NCI-H1092 (cell line): ENCODE measurements around the gene SCAPER.

Experiments
- DNase-seq: peaks from one replicate; lab custom pipeline; 2025; lab: John Stamatoyannopoulos, UW

SCAPER gene

DNA sequence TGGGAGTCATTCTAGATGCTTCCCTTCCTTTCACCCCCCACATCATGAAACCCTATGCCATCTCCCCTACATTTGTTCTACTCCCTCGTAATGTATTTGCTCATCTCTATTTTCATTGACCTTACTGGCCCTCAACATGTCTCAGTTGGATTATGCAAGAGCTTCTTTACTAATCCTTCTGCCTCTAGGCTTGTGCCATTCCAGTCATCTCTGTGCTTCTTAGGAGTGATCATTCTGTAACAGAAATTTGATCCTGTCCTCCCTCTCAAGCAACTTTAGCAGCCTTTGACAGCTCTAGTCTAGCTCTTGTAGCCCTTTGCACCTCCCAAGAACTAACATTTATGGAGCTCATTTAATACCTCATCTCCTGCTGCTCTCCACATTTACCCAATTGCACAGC is 503.9 kb downstream of the SCAPER start:
- no peak for DNase-seq

- peak; percentile 84 for DNase-seq
Measured at GRCh38 chr15:76398317-76399104, 506.6 kb downstream of the SCAPER start.

- DNase-seq = peak; percentile 73
Measured at GRCh38 chr15:76393614-76394013, 511.5 kb downstream of the SCAPER start.

DNA sequence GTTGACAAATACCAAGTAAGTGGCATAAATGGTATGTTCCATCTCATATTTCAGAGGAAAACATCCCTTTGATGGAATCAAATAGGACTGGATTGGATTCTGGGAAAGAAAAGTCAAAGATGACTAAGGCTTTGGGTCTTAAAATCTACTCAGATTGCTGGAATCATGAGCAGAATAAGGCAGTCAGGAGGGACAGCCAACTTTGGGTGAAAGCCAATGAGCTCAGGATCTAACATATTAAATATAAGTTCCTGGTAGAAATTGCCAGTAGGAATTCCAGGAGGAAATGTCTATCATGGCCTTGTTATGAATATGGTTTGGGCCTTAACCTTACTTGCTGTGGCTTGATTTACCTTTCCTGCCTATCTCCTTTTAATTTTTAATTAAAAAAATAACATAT is 513.3 kb downstream of the SCAPER start:
- no peak for DNase-seq

- no peak for DNase-seq
Measured at GRCh38 chr15:76391309-76391708, 513.8 kb downstream of the SCAPER start.

DNA sequence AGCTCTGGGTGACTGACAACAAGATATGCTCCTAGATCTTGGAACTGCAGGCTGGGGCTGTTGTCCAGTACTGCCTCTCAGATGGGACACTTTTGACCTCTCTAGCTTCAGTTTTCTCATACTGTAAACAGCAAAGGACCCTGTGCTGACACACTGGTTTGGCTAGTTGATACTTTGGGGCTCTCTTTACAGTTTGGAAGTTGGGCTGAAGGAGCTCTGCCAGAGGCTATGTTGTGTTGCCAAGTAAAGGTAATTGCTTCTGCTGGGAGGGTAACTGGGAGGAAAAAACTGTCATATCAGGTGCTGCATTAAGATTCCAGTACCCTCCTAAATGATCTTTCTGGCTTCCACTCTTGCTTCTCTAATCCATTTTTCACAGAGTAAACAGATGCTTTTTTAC is 514.6 kb downstream of the SCAPER start:
- DNase-seq = no peak

DNA sequence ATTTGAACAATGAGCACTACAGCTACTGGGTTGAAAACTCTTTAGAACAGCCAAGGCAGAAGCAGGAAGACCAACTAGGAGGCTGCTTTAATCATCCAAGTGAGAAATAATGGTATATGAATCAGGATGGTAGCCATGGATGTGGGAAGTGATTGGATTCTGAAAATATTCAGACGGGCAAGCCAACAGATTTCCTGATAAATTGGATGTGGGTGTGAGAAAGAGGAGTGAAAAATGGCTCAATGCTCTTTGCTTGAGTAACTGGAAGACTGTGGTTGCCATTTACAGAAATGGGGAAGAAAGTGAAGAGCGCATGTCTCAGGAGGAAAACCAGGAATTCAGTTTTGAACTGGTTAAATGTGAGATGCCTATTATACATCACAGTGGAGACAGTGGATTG is 518.2 kb downstream of the SCAPER start:
- no peak for DNase-seq

DNA sequence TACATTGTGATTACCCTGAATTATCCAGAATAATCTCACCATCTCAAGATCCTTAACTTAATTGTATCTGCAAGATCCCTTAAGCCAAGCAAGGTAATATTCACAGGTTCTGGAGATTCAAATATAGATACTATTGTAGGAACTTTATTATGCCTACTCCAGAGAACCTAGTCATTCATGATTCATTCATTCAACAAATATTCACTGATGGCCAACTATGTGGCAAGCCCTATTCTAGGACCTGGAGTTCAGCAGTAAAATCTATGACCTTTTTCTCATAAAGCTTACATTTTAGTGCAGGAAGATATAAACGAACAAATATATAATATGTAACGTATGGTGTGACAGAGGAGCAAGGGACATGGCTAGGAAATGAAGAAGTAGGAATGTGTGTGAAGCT is 519.0 kb downstream of the SCAPER start:
- no peak for DNase-seq

GRCh38 chr15:76384409-76384808 is 520.7 kb downstream of the SCAPER start:
- no peak for DNase-seq

- DNase-seq = no peak
Measured at GRCh38 chr15:76382987-76383728, 522.0 kb downstream of the SCAPER start.

- no peak for DNase-seq
Measured at GRCh38 chr15:76381366-76381765, 523.8 kb downstream of the SCAPER start.

DNA sequence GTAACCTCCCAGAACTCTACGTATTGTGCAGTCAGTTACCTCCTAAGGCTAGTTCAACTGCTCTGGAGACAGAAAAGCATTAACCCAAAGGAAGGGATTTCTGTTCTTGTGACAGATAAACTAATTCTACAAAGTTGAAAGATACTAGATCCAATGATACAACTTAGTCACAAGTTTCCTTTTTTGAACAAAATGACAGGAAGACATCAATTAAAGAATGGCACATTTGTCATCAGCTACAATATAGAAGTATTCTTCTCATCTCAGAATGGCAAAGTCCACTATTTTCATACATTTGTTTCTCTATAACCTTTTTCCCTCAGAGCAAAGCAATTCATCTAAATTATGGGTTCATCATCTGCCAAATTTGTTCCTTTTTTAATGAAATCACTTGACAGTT is 524.9 kb downstream of the SCAPER start:
- DNase-seq = no peak

DNA sequence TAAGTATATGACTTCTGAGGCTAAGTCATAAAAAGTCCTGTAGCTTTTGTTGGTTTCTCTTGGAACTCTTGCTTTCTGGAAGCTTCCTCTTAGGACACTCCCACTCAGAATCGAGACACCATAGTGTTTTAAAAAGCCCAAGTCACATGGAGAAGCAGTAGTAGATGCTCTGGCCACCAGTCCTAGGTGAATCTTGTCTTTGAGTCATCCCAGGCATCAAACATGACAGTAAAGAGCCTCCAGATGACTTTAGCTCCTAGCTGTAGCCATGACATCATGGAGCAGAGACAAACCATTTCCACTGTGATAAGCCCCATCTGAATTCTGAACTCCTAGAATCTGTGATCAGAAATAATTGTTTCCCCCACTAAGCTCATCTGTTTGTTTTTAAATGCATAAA is 526.4 kb downstream of the SCAPER start:
- no peak for DNase-seq

- no peak for DNase-seq
Measured at GRCh38 chr15:76377751-76378150, 527.4 kb downstream of the SCAPER start.

DNA sequence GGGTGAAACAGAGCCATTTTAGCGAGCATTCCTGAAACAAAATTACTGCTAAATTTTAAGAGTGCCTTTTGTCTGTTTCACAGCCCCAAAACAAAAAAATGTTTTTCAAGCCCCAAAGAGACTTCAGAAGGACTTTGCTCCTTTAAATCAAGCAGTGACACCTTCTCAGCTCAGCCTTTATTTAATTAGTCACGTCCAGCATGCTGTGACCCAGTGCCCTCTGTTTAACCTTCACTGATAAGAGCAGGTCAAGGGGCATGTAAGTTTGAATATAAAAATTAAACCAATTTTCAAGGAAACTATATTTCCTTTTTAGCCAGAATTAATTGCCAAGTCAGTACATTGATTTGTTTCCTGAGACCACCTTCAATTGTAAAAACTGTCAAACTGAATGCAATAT is 527.9 kb downstream of the SCAPER start:
- DNase-seq = no peak

GRCh38 chr15:76376816-76377215 is 528.3 kb downstream of the SCAPER start:
- no peak for DNase-seq

GRCh38 chr15:76376029-76376428 is 529.1 kb downstream of the SCAPER start:
- no peak for DNase-seq

- DNase-seq = no peak
Measured at GRCh38 chr15:76368122-76368621, 537.0 kb downstream of the SCAPER start.

- DNase-seq = no peak
Measured at GRCh38 chr15:76366714-76367113, 538.4 kb downstream of the SCAPER start.

DNA sequence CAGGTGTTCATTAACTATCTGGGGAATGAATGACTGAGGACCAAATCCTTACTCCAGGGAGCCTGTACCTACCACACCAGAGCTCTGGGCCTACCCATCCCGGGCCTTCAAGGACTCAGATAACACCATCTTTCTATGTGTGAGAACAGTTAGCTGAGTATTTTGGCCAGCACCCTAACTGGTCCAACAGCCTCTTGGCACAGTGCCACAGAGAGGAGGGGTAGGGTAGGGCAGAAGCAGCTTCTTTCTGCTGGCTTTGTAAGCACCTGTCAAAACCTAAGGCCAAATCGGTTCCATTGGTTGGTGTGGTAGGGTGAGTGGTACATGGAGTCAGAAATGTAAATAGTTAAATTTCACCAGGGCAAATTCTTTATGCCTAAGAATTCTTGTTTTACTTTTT is 541.9 kb downstream of the SCAPER start:
- DNase-seq = peak; percentile 0

DNA sequence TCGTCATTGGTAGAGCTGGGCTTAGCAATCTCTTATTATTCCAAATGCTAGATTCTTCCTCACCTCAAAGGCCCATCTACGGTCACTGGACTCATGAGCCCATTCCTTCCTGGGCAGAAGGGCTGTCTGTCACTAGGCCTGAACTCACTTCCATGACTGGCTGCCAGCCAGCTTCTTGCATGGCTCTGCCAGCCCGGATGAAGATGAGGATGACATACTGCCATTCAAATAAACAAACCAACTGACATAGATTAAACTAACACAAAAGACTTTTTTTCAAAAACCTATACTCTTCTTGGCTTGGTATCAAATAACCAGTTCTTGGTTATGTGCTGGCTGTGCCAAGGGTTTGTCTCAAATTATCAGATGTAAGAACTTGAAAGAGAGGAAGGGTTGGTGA is 544.7 kb downstream of the SCAPER start:
- no peak for DNase-seq

GRCh38 chr15:76359152-76359551 is 546.0 kb downstream of the SCAPER start:
- DNase-seq = no peak

GRCh38 chr15:76358453-76358852 is 546.7 kb downstream of the SCAPER start:
- no peak for DNase-seq
